ENCODE data around the gene RALGPS1.

RALGPS1 gene

DNA sequence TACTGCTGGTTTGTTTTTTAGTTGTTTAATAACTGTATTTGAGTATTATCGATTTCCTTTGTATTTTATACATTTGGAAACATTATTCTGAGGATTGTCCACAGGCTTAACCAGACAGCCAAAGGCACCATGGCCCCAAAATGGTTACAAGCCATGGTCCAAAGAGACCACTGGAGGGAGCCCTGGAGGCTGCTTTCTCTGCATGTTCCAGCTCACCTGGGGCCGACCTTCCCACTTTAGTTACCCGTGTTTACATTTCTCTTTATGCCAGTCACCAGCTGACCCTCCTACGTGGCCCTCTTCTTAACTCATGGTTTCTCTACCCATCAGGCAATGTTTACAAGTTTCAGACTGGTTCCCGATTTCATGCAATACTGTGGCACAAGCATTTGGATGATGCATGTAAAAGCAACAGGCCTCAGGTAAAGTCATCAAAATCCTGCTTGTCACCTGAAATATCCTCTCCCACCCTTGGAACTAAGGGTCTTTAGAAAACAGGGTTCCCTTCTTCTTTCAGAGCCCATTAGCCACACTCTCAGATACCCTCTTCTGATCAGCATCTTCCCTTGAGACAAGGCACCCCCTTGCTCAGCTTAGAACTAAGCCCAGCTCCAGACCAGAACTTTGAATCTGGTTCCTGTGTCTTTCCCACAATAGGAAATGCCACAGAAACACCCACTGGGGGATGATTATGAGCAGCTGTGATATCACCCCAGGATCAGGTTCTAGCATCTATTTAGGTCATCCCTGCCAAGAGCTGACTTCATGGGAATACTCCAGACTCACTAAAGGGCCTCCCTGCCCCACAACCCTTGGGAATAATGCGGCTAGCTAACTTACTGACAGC, 300.1 kb downstream of the RALGPS1 start:
- no peak overlapping the region for H3K4me3 ChIP-seq (ENCODE audit: low read depth, low read length)

DNA sequence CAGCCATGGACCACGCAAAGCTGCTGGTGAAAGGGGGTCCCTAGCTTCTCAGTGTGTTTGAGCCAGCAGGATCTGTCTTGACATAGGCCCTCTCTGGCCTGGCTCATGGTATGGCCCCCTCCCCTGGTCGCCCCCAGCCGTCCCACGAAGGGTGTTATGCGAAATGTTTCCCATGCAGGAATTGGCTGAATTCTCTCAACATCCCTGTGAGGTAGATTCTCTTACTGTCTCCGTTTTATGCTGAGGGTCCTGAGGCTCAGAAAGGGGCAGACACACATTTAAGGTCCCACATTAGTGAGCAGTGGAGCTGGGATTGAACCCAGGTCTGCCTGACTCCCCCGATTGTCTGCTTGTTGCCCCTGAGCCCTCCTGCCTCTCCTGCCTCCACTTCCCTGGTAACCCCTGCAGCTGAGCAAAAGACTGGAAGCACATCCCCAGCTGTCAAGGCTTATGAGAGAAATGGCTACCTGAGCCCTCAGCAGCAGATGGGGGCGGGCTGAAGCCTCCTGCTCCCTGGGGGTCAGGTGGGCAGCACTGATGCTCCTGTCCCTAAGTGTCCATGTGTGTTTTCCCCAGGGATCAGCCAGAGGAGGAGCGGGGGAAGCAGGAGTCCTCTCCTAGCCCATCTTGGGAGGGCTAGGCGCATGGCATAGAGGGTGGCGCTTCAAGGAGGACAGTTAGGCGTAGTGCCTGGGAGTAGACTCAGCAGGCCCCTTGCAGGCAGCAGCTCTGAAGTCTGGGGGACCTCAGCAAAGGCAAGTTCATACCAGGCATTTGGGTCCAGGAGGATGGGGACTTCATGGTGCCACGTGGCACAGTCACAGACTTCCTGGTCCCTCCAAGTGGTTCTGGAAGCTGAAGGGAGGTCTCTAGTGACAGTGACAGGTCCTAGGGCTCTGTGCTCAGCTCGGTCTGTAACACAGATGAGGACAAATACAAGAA, 301.0 kb downstream of the RALGPS1 start:
- no peak overlapping the region for H3K4me3 ChIP-seq (ENCODE audit: low read depth, low read length)

DNA sequence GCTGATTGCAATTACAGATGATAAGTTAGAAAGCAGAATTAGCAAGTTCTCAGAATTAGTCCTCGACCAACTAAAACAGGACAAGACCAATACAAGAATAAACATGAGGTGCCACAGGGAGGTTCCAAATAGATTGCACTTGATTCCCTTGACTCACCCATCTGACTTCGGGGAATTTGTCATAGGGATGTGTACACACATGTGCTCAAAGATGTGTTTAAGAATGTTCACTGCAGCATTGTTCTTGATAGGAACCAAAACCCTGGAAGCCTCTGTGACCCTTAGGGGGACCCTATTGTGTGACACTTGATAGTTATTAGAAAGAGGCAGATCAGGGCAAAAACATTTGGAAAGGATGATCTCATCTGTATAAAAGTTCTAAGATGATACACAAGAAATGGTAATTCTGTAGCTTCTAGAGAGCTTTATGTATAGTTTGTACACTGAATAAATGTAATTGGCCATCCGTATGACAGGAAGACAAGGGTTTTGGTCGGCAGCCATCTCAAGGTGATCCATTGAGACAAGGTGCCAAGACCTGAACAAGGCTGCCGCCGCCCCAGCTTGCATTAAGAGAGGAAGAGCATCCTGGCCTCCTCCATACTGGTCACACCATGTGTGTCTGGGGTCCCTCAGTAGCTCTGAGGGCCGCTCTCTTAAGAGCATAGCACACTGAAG, 301.8 kb downstream of the RALGPS1 start:
- H3K4me3 ChIP-seq (ENCODE audit: low read depth, low read length) = no peak overlapping the region

DNA sequence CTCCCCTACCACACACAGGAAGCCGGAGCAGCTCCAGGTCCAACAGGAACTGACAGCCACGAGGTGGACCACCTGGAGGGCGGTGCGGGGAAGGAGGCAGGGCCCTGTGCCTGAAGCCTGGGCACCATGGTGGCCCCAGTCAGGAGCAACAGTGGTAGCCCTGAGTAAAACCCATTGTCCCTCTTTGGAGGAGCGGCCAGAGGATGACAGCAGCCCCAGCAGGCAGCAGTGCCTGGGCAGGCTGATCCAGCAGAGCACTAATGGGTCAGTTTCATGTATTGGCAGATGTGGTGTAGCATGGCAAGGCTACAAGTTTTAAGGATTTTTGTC, 302.3 kb downstream of the RALGPS1 start:
- H3K4me3 ChIP-seq (ENCODE audit: low read depth, low read length) = no peak overlapping the region

DNA sequence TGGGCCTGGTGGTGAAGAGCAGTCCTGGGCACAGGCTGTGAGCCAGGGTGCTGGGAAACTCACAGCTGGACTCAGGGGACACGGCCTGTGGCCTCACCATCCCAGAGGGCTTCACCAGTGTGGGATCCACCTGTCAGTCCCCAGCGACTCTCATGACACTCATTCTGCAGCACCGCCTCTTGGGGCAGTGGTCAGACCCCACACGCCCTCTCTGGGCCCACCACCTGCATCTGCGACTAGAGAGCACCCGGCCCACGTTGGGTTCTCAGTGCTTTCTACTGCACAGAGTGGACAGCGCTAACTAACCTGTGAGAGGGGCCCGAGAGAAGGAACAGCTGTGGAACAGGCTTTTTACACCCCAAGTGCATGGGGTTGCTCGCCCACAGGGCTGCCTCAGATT, 304.2 kb downstream of the RALGPS1 start:
- no peak overlapping the region for H3K4me3 ChIP-seq (ENCODE audit: low read depth, low read length)

DNA sequence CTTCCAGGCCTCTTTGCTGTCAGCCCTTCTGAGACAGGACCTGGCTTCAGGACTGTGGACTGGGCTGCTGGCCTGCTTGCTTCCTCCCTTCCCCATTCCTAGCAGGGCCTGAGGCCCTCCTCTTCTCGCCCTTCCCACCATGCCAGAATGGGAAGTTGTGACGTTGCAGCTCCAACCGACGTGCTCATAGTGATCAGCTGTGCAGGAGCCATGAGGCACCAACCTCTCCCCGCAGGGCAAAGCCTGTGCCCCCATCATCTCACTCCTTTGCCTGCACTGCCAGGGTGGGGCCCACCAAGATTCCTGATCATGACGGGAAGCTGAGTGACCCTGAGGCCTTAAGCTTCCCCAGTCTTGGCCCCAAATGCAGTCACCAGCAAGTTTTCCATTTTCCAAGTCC, 304.9 kb downstream of the RALGPS1 start:
- H3K4me3 ChIP-seq (ENCODE audit: low read depth, low read length) = no peak overlapping the region

DNA sequence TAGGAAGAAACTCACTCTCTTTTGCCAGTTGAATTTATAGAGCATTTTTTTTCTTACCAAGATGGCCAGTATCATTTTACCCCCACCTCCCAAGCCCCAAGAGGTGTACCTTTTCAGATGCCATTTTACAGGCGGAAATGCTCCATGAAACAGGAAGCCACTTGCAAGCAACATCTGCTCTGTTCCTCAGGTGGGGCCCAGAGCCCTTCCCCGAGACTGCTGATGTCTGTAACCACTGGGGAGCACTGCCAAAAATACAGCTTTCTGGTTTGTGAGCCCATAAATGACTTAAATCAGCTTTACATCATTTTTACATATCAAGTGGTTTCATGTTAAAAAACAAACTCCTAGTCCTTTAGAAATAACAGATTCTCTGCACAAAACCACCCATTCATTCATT, 307.1 kb downstream of the RALGPS1 start:
- no peak overlapping the region for H3K4me3 ChIP-seq (ENCODE audit: low read depth, low read length)

DNA sequence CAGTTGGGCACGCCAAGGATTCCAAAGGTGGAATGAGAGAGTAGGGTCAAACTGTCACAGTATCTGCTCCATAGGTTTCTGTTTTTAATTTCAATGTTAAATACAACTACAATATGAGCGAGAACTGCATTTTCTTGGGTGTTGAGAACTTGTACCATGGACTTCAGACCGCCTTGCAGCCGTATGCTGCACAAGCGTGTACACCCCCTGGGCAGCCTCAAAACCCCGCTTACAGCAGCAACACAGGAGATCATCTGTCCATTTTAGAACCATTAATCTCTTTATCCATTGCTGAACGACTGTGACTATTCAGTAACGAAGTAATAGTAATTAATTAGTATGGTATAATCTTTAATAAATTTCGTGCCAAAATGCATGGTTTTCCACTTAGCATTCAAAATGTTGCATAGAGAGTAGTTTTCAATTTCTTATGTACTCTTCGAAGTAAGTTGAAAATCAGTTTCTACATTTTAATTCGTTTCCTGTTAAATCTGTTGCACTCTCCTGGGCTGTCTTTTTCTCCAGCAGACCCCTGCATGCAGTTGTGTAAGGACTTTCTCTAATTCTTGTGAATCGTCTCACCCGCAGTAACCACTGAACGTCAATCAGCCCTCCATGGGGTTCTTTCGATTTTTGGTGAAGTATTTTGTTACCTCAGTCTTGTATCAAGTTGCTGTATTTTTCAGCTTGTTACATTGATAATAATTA, 308.0 kb downstream of the RALGPS1 start:
- H3K4me3 ChIP-seq (ENCODE audit: low read depth, low read length) = no peak overlapping the region

DNA sequence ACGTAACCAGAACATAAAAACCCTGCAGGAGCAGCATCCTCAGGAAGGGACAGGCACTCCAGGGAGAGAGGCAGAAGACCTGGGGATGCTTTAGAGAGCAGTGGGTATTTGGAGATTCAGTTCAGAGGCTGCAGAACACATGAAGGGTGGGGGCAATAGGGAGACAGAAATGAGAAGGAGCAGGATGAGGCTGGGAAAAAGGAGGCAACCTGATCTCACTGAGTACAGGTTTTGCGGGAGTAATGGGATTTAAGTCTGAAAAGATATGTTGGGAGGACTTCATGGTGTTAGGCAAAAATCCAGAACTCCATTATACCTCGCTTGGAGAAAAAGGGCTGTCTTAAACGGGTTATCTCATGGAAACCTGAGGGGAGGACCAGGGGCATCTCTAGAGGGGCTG, 308.7 kb downstream of the RALGPS1 start:
- no peak overlapping the region for H3K4me3 ChIP-seq (ENCODE audit: low read depth, low read length)

DNA sequence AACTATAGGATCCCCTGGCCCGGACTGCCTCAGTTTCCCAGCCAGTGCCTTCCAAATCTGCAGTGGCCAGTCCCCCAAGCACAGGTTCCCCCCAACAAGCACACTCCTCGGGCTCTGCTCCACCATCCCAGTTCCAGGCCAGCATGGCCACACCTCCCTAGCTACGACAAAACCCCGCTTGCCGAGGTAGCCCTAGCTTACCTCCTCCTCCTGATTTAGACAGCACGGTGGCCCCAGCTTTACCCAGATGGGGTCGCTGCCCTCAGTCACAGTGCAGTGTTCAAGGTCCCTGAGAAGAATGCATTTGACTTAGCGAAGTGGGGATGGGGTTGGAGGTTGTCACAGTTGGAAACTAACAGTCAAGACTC, 309.2 kb downstream of the RALGPS1 start:
- peak overlapping the region; percentile 30 for H3K4me3 ChIP-seq (ENCODE audit: low read depth, low read length)

DNA sequence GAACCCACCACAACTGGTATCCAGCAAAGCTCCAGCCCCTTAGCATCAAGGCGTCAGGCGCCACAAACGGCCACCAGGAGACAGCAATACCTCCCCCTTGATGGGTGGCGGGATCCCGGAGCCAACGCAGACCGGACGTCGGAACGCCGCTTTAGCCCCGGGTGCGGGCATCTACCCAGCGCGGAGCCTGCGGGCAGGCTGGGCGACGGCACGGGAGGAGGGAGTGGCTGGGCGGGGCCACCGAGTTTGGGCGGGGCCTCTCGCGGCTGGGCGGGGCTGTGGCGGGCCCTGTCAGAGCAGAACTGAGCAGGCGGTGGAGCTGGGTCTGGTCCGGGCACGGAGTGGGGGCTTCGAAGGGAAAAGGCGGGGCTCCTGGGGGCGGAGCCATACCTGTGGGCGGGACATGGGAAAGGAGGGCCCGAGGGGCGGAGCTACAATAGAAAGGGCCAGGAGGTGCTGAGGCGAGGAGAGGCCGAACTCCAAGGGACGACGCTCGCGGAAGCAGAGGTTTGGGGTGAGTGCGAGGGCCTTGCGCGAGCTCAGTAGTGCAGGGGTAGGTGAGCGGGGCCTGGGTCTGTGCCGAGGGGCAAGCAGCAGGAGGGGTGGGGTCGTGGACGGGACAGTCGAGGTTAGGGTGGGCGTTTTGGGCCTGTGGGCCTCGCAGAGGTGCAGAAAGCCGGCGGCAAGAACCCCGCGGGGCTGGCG, 309.7 kb downstream of the RALGPS1 start:
- peak overlapping the region; percentile 53 for H3K4me3 ChIP-seq (ENCODE audit: low read depth, low read length)

DNA sequence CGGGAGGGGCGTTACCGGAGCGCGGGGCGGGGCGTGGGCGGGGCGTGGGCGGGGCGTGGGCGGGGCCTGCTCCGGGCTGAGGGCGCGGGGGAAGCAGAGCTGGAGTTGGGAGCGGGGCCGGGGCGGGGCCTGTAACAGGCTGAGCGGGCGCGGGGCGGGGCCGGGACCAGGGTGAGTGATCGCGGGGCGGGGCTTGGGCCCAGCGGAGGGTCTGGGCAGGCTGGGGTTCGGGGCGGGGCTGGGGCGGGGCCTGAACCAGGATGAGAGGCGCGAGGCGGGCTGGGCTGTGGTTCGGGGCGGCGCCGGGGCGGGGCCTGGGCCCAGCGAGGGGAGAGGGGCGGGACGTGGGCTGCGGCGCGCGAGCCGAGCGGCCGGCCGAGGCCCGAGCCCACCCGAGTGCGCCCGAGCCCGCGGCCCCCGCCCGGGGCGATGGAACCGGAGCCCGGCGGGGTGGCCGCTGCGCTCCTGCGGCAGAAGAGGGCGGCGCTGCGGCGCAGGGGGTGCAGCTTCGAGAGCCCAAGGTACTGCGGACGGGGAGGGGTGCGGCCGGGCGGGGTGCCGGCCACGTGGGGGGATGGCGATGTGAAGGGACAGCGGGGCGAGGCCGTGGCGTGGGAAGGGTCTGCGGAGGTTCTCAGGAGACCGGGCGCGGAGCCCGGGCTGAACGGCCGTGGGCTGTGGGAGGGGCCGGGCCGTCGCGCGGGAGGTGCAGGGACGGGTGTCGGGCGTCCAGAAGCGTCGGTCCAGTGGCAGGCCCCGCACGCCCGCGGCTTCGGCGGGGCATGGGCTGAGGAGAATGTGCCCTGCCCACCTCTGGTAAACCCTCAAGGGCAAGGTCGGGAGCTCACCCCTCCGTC, 310.5 kb downstream of the RALGPS1 start:
- H3K4me3 ChIP-seq (ENCODE audit: low read depth, low read length) = peak overlapping the region; percentile 51

DNA sequence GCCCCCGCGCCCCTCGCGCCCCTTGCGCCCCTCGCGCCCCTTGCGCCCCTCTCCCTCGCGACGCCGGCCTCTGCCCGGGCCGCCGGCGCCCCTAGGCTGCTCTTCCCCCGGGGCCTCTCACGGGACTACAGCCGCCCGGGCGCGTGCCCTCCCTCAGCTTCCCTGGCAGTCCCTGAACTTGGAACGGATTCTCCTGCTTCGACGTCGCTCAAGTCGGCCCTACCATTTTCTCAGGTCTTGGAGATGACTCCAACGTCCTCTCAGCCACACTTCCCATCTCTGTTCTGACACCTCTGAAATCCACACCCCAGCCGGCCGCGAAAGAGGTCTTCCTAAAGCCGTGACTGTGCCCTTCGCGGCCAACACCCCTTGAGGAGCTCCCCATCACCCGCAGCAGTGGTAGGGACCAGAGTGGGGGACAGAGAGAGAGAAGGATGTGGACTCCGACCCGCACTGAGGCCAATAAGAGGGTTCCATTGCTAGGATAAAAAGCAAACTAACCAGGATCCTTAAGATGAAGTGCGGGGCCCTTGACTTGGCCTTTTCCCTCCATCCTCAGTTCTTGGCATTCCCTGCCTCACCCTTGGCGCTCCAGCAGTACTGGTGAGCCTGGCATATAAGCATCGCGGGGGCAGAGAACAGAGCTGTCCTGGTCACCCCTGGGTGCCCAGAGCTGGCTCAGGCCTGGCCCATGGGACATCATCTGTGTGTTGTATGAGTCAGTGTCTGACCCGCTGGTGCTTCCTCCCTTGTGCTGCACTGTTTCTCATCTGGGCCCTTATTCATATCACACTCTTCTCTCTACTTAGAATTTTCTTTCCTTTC, 311.4 kb downstream of the RALGPS1 start:
- H3K4me3 ChIP-seq (ENCODE audit: low read depth, low read length) = no peak overlapping the region

DNA sequence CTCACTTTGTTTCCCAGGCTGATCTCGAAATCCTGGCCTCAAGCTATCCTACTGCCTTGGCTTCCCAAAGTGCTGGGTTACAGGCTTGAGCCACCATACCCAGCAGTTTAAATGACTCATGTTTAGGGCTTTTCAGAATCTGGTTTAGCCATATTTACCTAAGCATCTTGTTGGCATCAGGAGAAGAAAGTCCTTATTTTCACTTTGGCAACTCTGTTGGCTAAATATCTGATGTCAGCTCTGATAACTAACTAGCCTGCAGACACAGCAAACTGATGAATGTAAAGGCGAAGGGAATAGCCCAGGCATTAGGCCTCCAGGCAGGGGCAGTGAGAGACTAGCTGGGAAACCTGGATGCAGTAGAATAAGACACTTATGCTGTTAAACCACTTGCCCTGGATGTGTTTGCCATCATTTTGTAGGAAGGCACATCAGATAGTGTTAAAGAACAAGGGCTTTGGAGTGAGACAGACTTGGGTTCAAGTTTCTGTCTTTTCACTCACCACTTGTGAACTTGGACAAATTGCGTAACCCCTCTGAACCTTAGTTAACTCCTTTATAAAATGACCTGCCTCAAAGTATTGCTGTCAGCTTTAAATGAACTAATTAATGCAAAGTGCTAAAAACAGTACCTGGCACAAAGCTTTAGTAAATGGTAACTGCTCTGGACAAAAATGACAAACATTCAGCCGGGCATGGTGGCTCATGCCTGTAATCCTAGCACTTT, 315.3 kb downstream of the RALGPS1 start:
- H3K4me3 ChIP-seq (ENCODE audit: low read depth, low read length) = no peak overlapping the region

DNA sequence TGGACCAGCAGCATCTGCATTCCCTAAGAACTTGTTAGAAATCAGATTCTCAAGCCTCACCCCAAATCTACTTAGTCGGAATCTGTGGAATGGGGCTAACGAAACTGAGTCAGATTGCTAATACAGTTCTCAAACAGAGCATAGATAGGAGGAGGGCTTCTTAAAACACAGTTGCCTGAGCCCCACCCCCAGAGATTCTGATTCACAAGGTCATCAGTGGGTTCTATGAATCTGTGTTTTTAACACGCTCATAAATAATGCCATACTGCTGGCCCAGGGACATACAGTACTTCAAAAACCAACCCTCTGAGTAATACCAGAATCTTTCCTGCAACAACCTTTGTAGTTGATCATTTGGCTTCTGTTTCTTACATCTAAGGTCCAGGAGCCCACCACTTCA, 317.1 kb downstream of the RALGPS1 start:
- no peak overlapping the region for H3K4me3 ChIP-seq (ENCODE audit: low read depth, low read length)

DNA sequence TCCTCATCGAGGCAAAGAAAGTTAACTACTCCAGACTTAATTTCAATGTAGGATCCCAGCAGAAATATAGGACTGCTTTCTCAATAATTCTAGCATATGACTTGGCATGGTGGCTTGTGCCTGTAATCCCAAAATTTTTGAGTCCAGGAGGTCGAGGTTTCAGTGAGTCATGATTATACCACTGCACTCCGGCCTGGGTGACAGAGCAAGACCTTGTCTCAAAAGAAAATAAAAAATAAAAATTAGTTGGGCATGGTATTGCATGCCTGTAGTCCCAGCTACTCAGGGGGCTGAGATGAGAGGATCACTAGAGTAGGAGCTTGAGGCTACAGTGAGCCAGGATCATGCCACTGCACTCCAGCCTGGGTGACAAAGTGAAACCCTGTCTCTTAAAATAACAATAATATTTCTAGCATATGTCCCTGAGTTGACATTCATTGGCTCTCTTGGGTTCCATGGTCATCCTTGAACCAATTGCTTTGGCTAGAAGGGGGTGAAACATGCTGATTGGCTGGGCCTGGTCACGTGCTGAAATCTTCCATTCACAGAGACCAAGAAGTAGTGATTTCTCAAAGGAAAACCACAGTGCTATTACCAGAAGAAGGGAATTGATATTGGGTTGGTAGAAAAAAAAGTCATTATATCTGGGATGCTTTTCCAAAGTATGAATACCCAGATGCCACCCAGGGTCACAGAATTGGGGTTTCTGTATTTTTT, 318.4 kb downstream of the RALGPS1 start:
- no peak overlapping the region for H3K4me3 ChIP-seq (ENCODE audit: low read depth, low read length)

DNA sequence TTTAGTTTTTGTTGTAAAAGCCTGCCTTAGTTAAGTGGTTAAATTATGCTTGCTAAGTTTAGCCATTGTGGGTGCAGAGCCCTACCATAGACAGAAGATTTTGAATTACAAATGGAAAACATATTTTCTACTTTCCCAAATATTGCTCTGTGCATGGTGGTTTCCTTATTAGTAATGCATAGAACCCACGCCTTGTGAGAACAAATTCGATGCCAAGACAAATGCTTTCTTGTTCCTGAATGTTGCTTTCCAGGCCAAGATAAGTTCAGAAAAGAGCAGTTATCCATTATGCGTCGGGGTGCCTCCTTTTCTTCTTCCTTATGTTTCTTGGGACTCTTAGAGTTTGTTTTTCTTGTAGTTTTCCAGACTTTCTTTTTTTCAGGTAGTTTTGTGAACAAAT, 319.0 kb downstream of the RALGPS1 start:
- H3K4me3 ChIP-seq (ENCODE audit: low read depth, low read length) = no peak overlapping the region

All from iPS-11a (cell line).